AG20443 (cell line): ENCODE measurements around the gene CILP2.

ENCODE experiments used
- DNase-seq: peaks from one replicate; pipeline ENCODE4 v3.0.0; 2012; ENCODE audit warnings: low spot score, mixed read lengths

CILP2 gene

GRCh38 chr19:19528721-19529490 lies 9.2 kb upstream of the CILP2 start, which contains the start of gene YJEFN3:
Gene YJEFN3 (plus strand): TSS chr19:19528911. CDS start chr19:19528933, 22 bp downstream.
- DNase-seq, result no peak

GRCh38 chr19:19529783-19530422 lies 8.2 kb upstream of the CILP2 start:
- DNase-seq, result no peak

- no peak for DNase-seq
Measured at GRCh38 chr19:19530423-19530804, 7.7 kb upstream of the CILP2 start.

- DNase-seq, result no peak
Measured at GRCh38 chr19:19530889-19531288, 7.2 kb upstream of the CILP2 start.

GRCh38 chr19:19531951-19532805 lies 5.9 kb upstream of the CILP2 start:
- DNase-seq, result peak; percentile 92

- DNase-seq, result no peak
Measured at GRCh38 chr19:19532806-19533701, 5.0 kb upstream of the CILP2 start.

GRCh38 chr19:19533841-19534240 lies 4.2 kb upstream of the CILP2 start:
- no peak for DNase-seq

GRCh38 chr19:19534556-19535265 lies 3.4 kb upstream of the CILP2 start:
- no peak for DNase-seq

GRCh38 chr19:19535311-19536191 lies 2.5 kb upstream of the CILP2 start:
- no peak for DNase-seq

- DNase-seq, result peak; percentile 69
Measured at GRCh38 chr19:19537075-19538048, 703 bp upstream of the CILP2 start.

- no peak for DNase-seq
Measured at GRCh38 chr19:19538785-19539166, 711 bp downstream of the CILP2 start.

GRCh38 chr19:19539698-19540063 lies 1.6 kb downstream of the CILP2 start:
- DNase-seq, result no peak

- DNase-seq, result peak; percentile 86
Measured at GRCh38 chr19:19540064-19540714, 2.1 kb downstream of the CILP2 start.

- DNase-seq, result peak; percentile 81
Measured at GRCh38 chr19:19540715-19541515, 2.9 kb downstream of the CILP2 start.

- no peak for DNase-seq
Measured at GRCh38 chr19:19541616-19542015, 3.6 kb downstream of the CILP2 start.

- no peak for DNase-seq
Measured at GRCh38 chr19:19542507-19542906, 4.4 kb downstream of the CILP2 start.

GRCh38 chr19:19543101-19543500 lies 5.0 kb downstream of the CILP2 start:
- DNase-seq, result no peak
